IPS-11a (cell line): ENCODE data around the gene CCDC18.

Experiments
- H3K4me3 ChIP-seq: one replicate; pipeline ENCODE4 v1.5.1; 2013; ENCODE audit warnings: low read depth, low read length, control low read depth

Gene CCDC18

GRCh38 chr1:93304716-93305138 lies 124.2 kb downstream of the CCDC18 start:
- H3K4me3 ChIP-seq = no peak overlapping the region

GRCh38 chr1:93306920-93307319 lies 126.4 kb downstream of the CCDC18 start:
- no peak overlapping the region for H3K4me3 ChIP-seq

GRCh38 chr1:93313026-93313425 lies 132.5 kb downstream of the CCDC18 start:
- H3K4me3 ChIP-seq = no peak overlapping the region

- H3K4me3 ChIP-seq = no peak overlapping the region
Measured at GRCh38 chr1:93317207-93317606, 136.7 kb downstream of the CCDC18 start.

GRCh38 chr1:93317943-93318342 lies 137.4 kb downstream of the CCDC18 start:
- H3K4me3 ChIP-seq = no peak overlapping the region

- H3K4me3 ChIP-seq = no peak overlapping the region
Measured at GRCh38 chr1:93321720-93322119, 141.2 kb downstream of the CCDC18 start.

- no peak overlapping the region for H3K4me3 ChIP-seq
Measured at GRCh38 chr1:93322349-93322748, 141.8 kb downstream of the CCDC18 start.

GRCh38 chr1:93323185-93323820 lies 142.8 kb downstream of the CCDC18 start:
- no peak overlapping the region for H3K4me3 ChIP-seq

- H3K4me3 ChIP-seq = no peak overlapping the region
Measured at GRCh38 chr1:93324486-93325464, 144.3 kb downstream of the CCDC18 start.
